GM12878 (cell line): ENCODE data around the gene MAN2B1. TPM values are rescaled to one million over a fixed set of nuclear protein-coding genes. Genes with fewer than 3 reads are reported as not detected.

ENCODE experiments used
- ATAC-seq: fragments of 200-7000 bp; cut with Tn5 transposase; 3 replicates; pipeline ENCODE4 v1.9.1; 2020; ENCODE audit warnings: mild to moderate bottlenecking, moderate library complexity
- BruUV-seq: library from RNA; stranded (reverse); fragments of 400-500 nt; replicated peaks from 2 replicates; lab custom pipeline; 2021; lab: Mats Ljungman, UMichigan
- CTCF ChIA-PET: fragments of 300-600 bp; sonication (Branson Sonifier 250); formaldehyde crosslinking; extraction: SDS; loops from one replicate; lab custom pipeline; 2021; ENCODE audit warnings: inconsistent platforms; lab: Yijun Ruan, JAX
- POLR2A ChIA-PET: fragments of 350-600 bp; formaldehyde crosslinking; extraction: SDS; loops from one replicate; lab custom pipeline; 2021; ENCODE audit warnings: inconsistent platforms; lab: Charles Lee
- RAD21 ChIA-PET: fragments of 300-600 bp; sonication (Branson Sonifier 250); formaldehyde crosslinking; loops from one replicate; lab custom pipeline; 2023; ENCODE audit warnings: antibody characterized with exemption; ENCODE audit not compliant: unreplicated experiment; lab: Charles Lee
- SMC1A ChIA-PET: fragments of 300-600 bp; sonication (Branson Sonifier 250); formaldehyde crosslinking; loops from one replicate; lab custom pipeline; 2023; ENCODE audit not compliant: unreplicated experiment, uncharacterized antibody; lab: Charles Lee
- DNase-seq: peaks from one replicate; pipeline ENCODE4 v3.0.0-alpha.2; 2011; ENCODE audit warnings: low read depth, low spot score
- FAIRE-seq: peaks from 3 replicates; lab custom pipeline; 2011; peaks lifted over from hg19 to GRCh38; lab: Jason Lieb, UNC
- H2AFZ ChIP-seq: 2 replicates; pipeline ENCODE4 v1.6.0; 2011; ENCODE audit warnings: low read depth, low read length, control low read depth; ENCODE audit not compliant: control insufficient read depth
- H3K27ac ChIP-seq: 2 replicates; pipeline ENCODE4 v1.5.1; 2011; ENCODE audit warnings: control low read depth; ENCODE audit not compliant: control insufficient read depth, insufficient read depth
- H3K27me3 ChIP-seq, 2 experiments: replicated peaks in 1 of 2; 2 replicates each; pipeline versions ENCODE4 v1.6.0 to v1.6.1; 2011; ENCODE audit warnings: low read length in 1 of 2; ENCODE audit not compliant: control insufficient read depth in 2 of 2, insufficient read depth in 2 of 2
- H3K36me3 ChIP-seq, 2 experiments: 2 replicates each; pipeline ENCODE4 v1.5.1; 2011; ENCODE audit warnings: low read length in 1 of 2; ENCODE audit not compliant: control insufficient read depth in 2 of 2, insufficient read depth in 2 of 2
- H3K4me1 ChIP-seq: 2 replicates; pipeline ENCODE4 v1.6.1; 2011; ENCODE audit warnings: mild to moderate bottlenecking, low read length, moderate library complexity, mixed read lengths; ENCODE audit not compliant: control insufficient read depth, insufficient read depth
- H3K4me2 ChIP-seq: 2 replicates; pipeline ENCODE4 v1.6.0; 2011; ENCODE audit warnings: control low read depth; ENCODE audit not compliant: control insufficient read depth, insufficient read depth
- H3K4me3 ChIP-seq: fragments of 200-600 bp; sonication (generic); 2 replicates; pipeline ENCODE4 v1.5.1; 2016
- H3K79me2 ChIP-seq: 2 replicates; pipeline ENCODE4 v1.6.0; 2011; ENCODE audit warnings: low read length; ENCODE audit not compliant: control insufficient read depth, insufficient read depth
- H3K9ac ChIP-seq: 2 replicates; pipeline ENCODE4 v1.8.0; 2011; ENCODE audit warnings: low read length, control low read depth, mixed read lengths; ENCODE audit not compliant: control insufficient read depth, insufficient read depth
- H3K9me3 ChIP-seq: replicated peaks from 3 replicates; pipeline ENCODE4 v1.5.1; 2011; ENCODE audit warnings: mild to moderate bottlenecking, low read length; ENCODE audit not compliant: control insufficient read depth, insufficient read depth
- H4K20me1 ChIP-seq: 2 replicates; pipeline ENCODE4 v1.6.0; 2011; ENCODE audit not compliant: control insufficient read depth, insufficient read depth
- ASH2L ChIP-seq: fragments of 300-600, 200-600 bp; sonication (generic); IDR thresholded peaks from 2 replicates; pipeline ENCODE4 v1.6.1; 2017; ENCODE audit warnings: low read depth, mild to moderate bottlenecking, borderline replicate concordance
- ATF7 ChIP-seq: fragments of 450-650 bp; IDR thresholded peaks from 2 replicates; pipeline ENCODE4 v1.6.1; 2016; ENCODE audit warnings: low read depth, mild to moderate bottlenecking
- CBFB ChIP-seq: IDR thresholded peaks from 2 replicates; pipeline ENCODE4 v1.6.1; 2016; ENCODE audit warnings: antibody characterized with exemption, low read depth
- CHD4 ChIP-seq: fragments of 200-600 bp; sonication (generic); IDR thresholded peaks from 2 replicates; pipeline ENCODE4 v1.6.1; 2016; ENCODE audit warnings: mild to moderate bottlenecking
- GATAD2B ChIP-seq: fragments of 450-650 bp; conservative IDR thresholded peaks from 2 replicates; pipeline ENCODE4 v1.6.1; 2017; ENCODE audit warnings: low read depth, mild to moderate bottlenecking, moderate library complexity
- HDGF ChIP-seq: fragments of 450-650 bp; IDR thresholded peaks from 2 replicates; pipeline ENCODE4 v1.6.1; 2016; ENCODE audit warnings: antibody characterized with exemption
- IKZF2 ChIP-seq, 2 experiments: fragments of 450-650 bp; IDR thresholded peaks; 2 replicates each; pipeline ENCODE4 v1.6.1; 2017; ENCODE audit warnings: mild to moderate bottlenecking in 2 of 2, moderate library complexity in 2 of 2
- MLLT1 ChIP-seq: fragments of 450-650 bp; IDR thresholded peaks from 2 replicates; pipeline ENCODE4 v1.6.1; 2016; ENCODE audit warnings: mild to moderate bottlenecking
- PBX3 ChIP-seq: IDR thresholded peaks from 2 replicates; pipeline ENCODE4 v1.6.1; 2011; ENCODE audit warnings: mild to moderate bottlenecking, low read depth, low read length, moderate library complexity; ENCODE audit not compliant: insufficient replicate concordance
- POLR2A ChIP-seq: IDR thresholded peaks from 2 replicates; pipeline ENCODE4 v1.6.1; 2011; ENCODE audit warnings: low read depth, mild to moderate bottlenecking, low read length
- POLR2AphosphoS5 ChIP-seq: IDR thresholded peaks from 2 replicates; pipeline ENCODE4 v1.6.1; 2011; ENCODE audit warnings: mild to moderate bottlenecking, low read length, inconsistent platforms
- RELB ChIP-seq: fragments of 450-650 bp; IDR thresholded peaks from 2 replicates; pipeline ENCODE4 v1.6.1; 2017; ENCODE audit warnings: low read depth, mild to moderate bottlenecking, moderate library complexity
- STAT3 ChIP-seq: IDR thresholded peaks from 2 replicates; pipeline ENCODE4 v1.6.1; 2011; ENCODE audit warnings: low read depth, low read length, improper control_type of control experiment
- TBL1XR1 ChIP-seq: IDR thresholded peaks from 2 replicates; pipeline ENCODE4 v1.6.1; 2012; ENCODE audit warnings: low read depth, low read length, improper control_type of control experiment
- ZNF207 ChIP-seq: fragments of 450-650 bp; IDR thresholded peaks from 2 replicates; pipeline ENCODE4 v1.6.1; 2014; ENCODE audit warnings: antibody characterized with exemption, mild to moderate bottlenecking, borderline replicate concordance
- ZNF622 ChIP-seq: fragments of 450-650 bp; IDR thresholded peaks from 2 replicates; pipeline ENCODE4 v1.6.1; 2017; ENCODE audit warnings: mild to moderate bottlenecking, inconsistent platforms
- WGBS: methylation state at CpG from one replicate; pipeline ENCODE4 v1.1.6; 2016; ENCODE audit warnings: low lambda C conversion rate; ENCODE audit not compliant: insufficient replicate concordance, insufficient coverage; ENCODE audit errors: missing lambda C conversion rate; 5-methylcytosine and 5-hydroxymethylcytosine counted together
- in situ Hi-C: fragments of 300-500 bp; cut with MboI; formaldehyde crosslinking; loops from 9 replicates; pipeline ENCODE4 v1.14.3; 2018; ENCODE audit warnings: mixed read lengths
- intact Hi-C: fragments of 100-400 bp; cut with micrococcal nuclease; formaldehyde crosslinking; loops from one replicate; pipeline ENCODE4 v1.14.2; 2022; ENCODE audit not compliant: unreplicated experiment
- polyA plus RNA-seq, 11 experiments: library from polyadenylated mRNA; depleted of rRNA in 4 of 11; unstranded in 6 of 11; stranded (reverse) in 5 of 11; fragments of >200 nt; fragmentation: Nextera tagmentation in 4 of 11; fragmentation: Illumina TruSeq in 1 of 11; extraction: Ambion mirVana in 4 of 11; extraction: Trizol in 1 of 11; gene quantifications; 1 replicate in 1 of 11; 2 replicates in 10 of 11; pipeline versions ENCODE4 v1.2.1 to v1.2.3, GENCODE V29; 2011 to 2016; ENCODE audit warnings: inconsistent platforms in 2 of 11, missing spikeins in 2 of 11, low read depth in 1 of 11
- total RNA-seq, 4 experiments: library from RNA; depleted of rRNA in 3 of 4; stranded (reverse); fragments of >200 nt in 3 of 4; fragmentation: Illumina TruSeq in 1 of 4; extraction: Trizol in 1 of 4; gene quantifications; 2 replicates each; pipeline versions ENCODE4 v1.2.1 to v1.2.3, GENCODE V29; 2013 to 2021

The MAN2B1 gene
- total and polyA plus RNA-seq, 10 of the 15 experiments (the other 5 are each of a cell fraction or from before 2014, with no cell fraction given): 7.6 to 224 (median 81.4) TPM

GRCh38 chr19:12610540-12611360, 55.8 kb downstream of the MAN2B1 start, which contains the start of the genes ZNF490 and ZNF791:
TSS of gene ZNF490 (minus strand) at chr19:12610813. CDS start at chr19:12610680, 133 bp downstream.
TSS of gene ZNF791 (plus strand) at chr19:12610920. CDS start at chr19:12611080, 160 bp downstream.
- peak; percentile 95 for FAIRE-seq
- H3K4me3 ChIP-seq: peak within 1 kb of the TSS; percentile 96
- H3K27ac ChIP-seq: peak within 1 kb of the TSS; percentile 95
- H2AFZ ChIP-seq: peak within 1 kb of the TSS; percentile 87
- TSS peak; percentile 82 for BruUV-seq
- H3K27me3 ChIP-seq: no peaks in the 10 kb centered on the region
- peaks cover 3 to 7% of the 10 kb centered on the region in 2 experiments; a peak in 2 of 4 replicates for H3K36me3 ChIP-seq
- H3K79me2 ChIP-seq: peaks cover 50% of the 10 kb centered on the region
- DNase-seq: peak; percentile 89
- no peaks in the 10 kb centered on the region for H4K20me1 ChIP-seq
- 1% methylated on average over 61 of the region's 61 CpGs for WGBS
- H3K9me3 ChIP-seq: no peaks in the 10 kb centered on the region
- intact Hi-C loops (loop anchor here (5.0 kb wide), 1 partner anchor 172 kb away; no protein-coding TSS in a partner anchor), in situ Hi-C loops (no loop called here)
- POLR2A ChIA-PET: interaction anchor here (0.6 to 1.5 kb wide), 11 partner anchors 13 to 353 kb away, joined by 3 to 7 read pairs (median 3); partner anchors contain the start of genes DHPS, MAN2B1, WDR83 and ZNF563
- SMC1A ChIA-PET: interaction anchor here (0.6 to 1.9 kb wide), 6 partner anchors 9 to 93 kb away, joined by 3 to 8 read pairs (median 4); partner anchors contain the start of genes MAN2B1 and WDR83
- RAD21 ChIA-PET: interaction anchor here (0.9 to 1.5 kb wide), 4 partner anchors 56 to 170 kb away, joined by 3 to 5 read pairs (median 4); partner anchors contain the start of genes MAN2B1, WDR83 and ZNF443
- peak within 1 kb of the TSS; percentile 91 for H3K9ac ChIP-seq
- peak; percentile 83 for ATAC-seq
- peak within 1 kb of the TSS; percentile 56 for H3K4me2 ChIP-seq
- CTCF ChIA-PET: interaction anchor here (0.6 to 1.6 kb wide), 7 partner anchors 11 to 103 kb away, joined by 3 to 10 read pairs (median 4); a partner anchor contains a TSS
- H3K4me1 ChIP-seq: 0 out of 2 replicates have a peak, but pooled peaks cover 7% of the 10 kb centered on the region
- peak; percentile 98 for TF ChIP-seq POLR2A
- TF ChIP-seq IKZF2 (IDR thresholded peaks at IDR 0.05): peak; percentile 64 to 74
- peak; percentile 73 for TF ChIP-seq RELB
- no peak for TF ChIP-seq CHD4
- TF ChIP-seq ATF7: peak; percentile 76; the same call in 1 of the 2 replicates
- TF ChIP-seq GATAD2B: 0 out of 2 replicates have a peak, but pooled peaks have one; percentile 67
- TF ChIP-seq ZNF207: peak; percentile 26; the same call in 1 of the 2 replicates
- TF ChIP-seq ASH2L: peak; percentile 36; the same call in 1 of the 2 replicates
- TF ChIP-seq HDGF: peak; percentile 74
- TF ChIP-seq POLR2AphosphoS5: peak; percentile 97
- no peak for TF ChIP-seq ZNF622
- TF ChIP-seq PBX3: peak; percentile 73
- TF ChIP-seq TBL1XR1: no peak; the same call in 1 of the 2 replicates
- TF ChIP-seq CBFB: peak; percentile 57; the same call in 1 of the 2 replicates
- TF ChIP-seq MLLT1: no peak
- TF ChIP-seq STAT3: no peak
